Measurements from ENCODE around the gene SPART.

DNA sequence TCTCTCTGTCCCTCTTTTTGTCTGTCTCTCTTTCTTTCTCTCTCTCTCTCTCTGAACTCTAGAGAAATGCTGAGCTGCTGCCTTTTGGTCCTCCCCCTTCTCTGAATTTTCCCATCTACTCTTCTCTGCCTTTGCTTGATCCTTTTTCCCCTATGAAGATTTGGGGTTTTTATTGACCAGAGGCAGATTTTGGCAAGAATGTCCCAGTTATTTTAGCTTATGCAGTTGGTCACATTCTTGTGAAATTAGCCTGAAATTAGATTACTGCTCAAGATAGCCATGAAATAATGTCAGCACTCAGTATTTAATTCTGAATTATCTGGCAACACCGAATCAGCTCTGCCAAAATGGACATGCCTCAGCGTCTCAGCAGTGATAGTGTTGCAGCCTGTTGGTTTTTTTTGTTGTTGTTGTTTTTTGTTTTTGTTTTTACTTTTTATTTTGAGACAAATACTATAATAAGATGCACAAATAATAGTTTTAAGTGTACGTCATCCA is 17.2 kb upstream of the SPART start:
- TF ChIP-seq, protein P1, sequence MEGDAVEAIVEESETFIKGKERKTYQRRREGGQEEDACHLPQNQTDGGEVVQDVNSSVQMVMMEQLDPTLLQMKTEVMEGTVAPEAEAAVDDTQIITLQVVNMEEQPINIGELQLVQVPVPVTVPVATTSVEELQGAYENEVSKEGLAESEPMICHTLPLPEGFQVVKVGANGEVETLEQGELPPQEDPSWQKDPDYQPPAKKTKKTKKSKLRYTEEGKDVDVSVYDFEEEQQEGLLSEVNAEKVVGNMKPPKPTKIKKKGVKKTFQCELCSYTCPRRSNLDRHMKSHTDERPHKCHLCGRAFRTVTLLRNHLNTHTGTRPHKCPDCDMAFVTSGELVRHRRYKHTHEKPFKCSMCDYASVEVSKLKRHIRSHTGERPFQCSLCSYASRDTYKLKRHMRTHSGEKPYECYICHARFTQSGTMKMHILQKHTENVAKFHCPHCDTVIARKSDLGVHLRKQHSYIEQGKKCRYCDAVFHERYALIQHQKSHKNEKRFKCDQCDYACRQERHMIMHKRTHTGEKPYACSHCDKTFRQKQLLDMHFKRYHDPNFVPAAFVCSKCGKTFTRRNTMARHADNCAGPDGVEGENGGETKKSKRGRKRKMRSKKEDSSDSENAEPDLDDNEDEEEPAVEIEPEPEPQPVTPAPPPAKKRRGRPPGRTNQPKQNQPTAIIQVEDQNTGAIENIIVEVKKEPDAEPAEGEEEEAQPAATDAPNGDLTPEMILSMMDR (IDR thresholded peaks at IDR 0.05; ENCODE audit: low read depth, low read length), result no peak
- TF ChIP-seq POLR2A (IDR thresholded peaks at IDR 0.05; ENCODE audit: extremely low read depth, insufficient read length), result no peak

All from NB4 (cell line).